Measurements from ENCODE around the gene PTPRT.

Gene PTPRT

GRCh38 chr20:42430598-42430997 is 759.1 kb downstream of the PTPRT start:
- Histone ChIP-seq H3K36me3 (ENCODE audit: insufficient read depth, low read depth, low read length) (no peaks in the 10 kb centered on the region), H3K27ac (ENCODE audit: low read length) (no peak overlapping the region), H3K27me3 (ENCODE audit: insufficient read depth, low read length) (no peaks in the 10 kb centered on the region), H3K4me1 (ENCODE audit: insufficient read depth, low read length) (no peaks in the 10 kb centered on the region), H3K9me3 (ENCODE audit: insufficient read depth, low read depth, low read length) (no peaks in the 10 kb centered on the region), H3K9ac (ENCODE audit: low read depth, low read length) (no peak overlapping the region), H3K4me3 (ENCODE audit: low read length) (no peak overlapping the region)

GRCh38 chr20:42429761-42430458 is 759.8 kb downstream of the PTPRT start:
- Histone ChIP-seq H3K36me3 (ENCODE audit: insufficient read depth, low read depth, low read length) (no peaks in the 10 kb centered on the region), H3K9me3 (ENCODE audit: insufficient read depth, low read depth, low read length) (no peaks in the 10 kb centered on the region), H3K4me1 (ENCODE audit: insufficient read depth, low read length) (no peaks in the 10 kb centered on the region)

GRCh38 chr20:42419814-42420532 is 769.7 kb downstream of the PTPRT start:
- Histone ChIP-seq H3K36me3 (ENCODE audit: insufficient read depth, low read depth, low read length) (no peaks in the 10 kb centered on the region), H3K4me3 (ENCODE audit: low read length) (no peak overlapping the region), H3K27me3 (ENCODE audit: insufficient read depth, low read length) (no peaks in the 10 kb centered on the region)

More at GRCh38 chr20:42429761-42430458, 759.8 kb downstream of the PTPRT start:
- H3K9ac ChIP-seq (ENCODE audit: low read depth, low read length): no peak overlapping the region
- no peak overlapping the region for H3K27ac ChIP-seq (ENCODE audit: low read length)
- no peak overlapping the region for H3K4me3 ChIP-seq (ENCODE audit: low read length)
- H3K27me3 ChIP-seq (ENCODE audit: insufficient read depth, low read length): no peaks in the 10 kb centered on the region

GRCh38 chr20:42406826-42407225 is 782.9 kb downstream of the PTPRT start:
- Histone ChIP-seq H3K9ac (ENCODE audit: low read depth, low read length) (no peak overlapping the region), H3K9me3 (ENCODE audit: insufficient read depth, low read depth, low read length) (no peaks in the 10 kb centered on the region), H3K4me3 (ENCODE audit: low read length) (no peak overlapping the region), H3K27me3 (ENCODE audit: insufficient read depth, low read length) (no peaks in the 10 kb centered on the region), H3K27ac (ENCODE audit: low read length) (no peak overlapping the region), H3K36me3 (ENCODE audit: insufficient read depth, low read depth, low read length) (no peaks in the 10 kb centered on the region), H3K4me1 (ENCODE audit: insufficient read depth, low read length) (no peaks in the 10 kb centered on the region)

More at GRCh38 chr20:42419814-42420532, 769.7 kb downstream of the PTPRT start:
- no peak overlapping the region for H3K9ac ChIP-seq (ENCODE audit: low read depth, low read length)
- no peaks in the 10 kb centered on the region for H3K9me3 ChIP-seq (ENCODE audit: insufficient read depth, low read depth, low read length)
- H3K4me1 ChIP-seq (ENCODE audit: insufficient read depth, low read length): no peaks in the 10 kb centered on the region
- H3K27ac ChIP-seq (ENCODE audit: low read length): no peak overlapping the region

GRCh38 chr20:42402455-42402854 is 787.3 kb downstream of the PTPRT start:
- H3K27ac ChIP-seq (ENCODE audit: low read length): no peak overlapping the region
- no peaks in the 10 kb centered on the region for H3K9me3 ChIP-seq (ENCODE audit: insufficient read depth, low read depth, low read length)
- no peak overlapping the region for H3K4me3 ChIP-seq (ENCODE audit: low read length)
- no peaks in the 10 kb centered on the region for H3K4me1 ChIP-seq (ENCODE audit: insufficient read depth, low read length)
- H3K27me3 ChIP-seq (ENCODE audit: insufficient read depth, low read length): no peaks in the 10 kb centered on the region
- H3K36me3 ChIP-seq (ENCODE audit: insufficient read depth, low read depth, low read length): no peaks in the 10 kb centered on the region
- H3K9ac ChIP-seq (ENCODE audit: low read depth, low read length): no peak overlapping the region

GRCh38 chr20:42401613-42402012 is 788.1 kb downstream of the PTPRT start:
- Histone ChIP-seq H3K27me3 (ENCODE audit: insufficient read depth, low read length) (no peaks in the 10 kb centered on the region), H3K9ac (ENCODE audit: low read depth, low read length) (no peak overlapping the region), H3K4me3 (ENCODE audit: low read length) (no peak overlapping the region), H3K9me3 (ENCODE audit: insufficient read depth, low read depth, low read length) (no peaks in the 10 kb centered on the region), H3K4me1 (ENCODE audit: insufficient read depth, low read length) (no peaks in the 10 kb centered on the region), H3K27ac (ENCODE audit: low read length) (no peak overlapping the region), H3K36me3 (ENCODE audit: insufficient read depth, low read depth, low read length) (no peaks in the 10 kb centered on the region)

GRCh38 chr20:42399802-42400201 is 789.9 kb downstream of the PTPRT start:
- Histone ChIP-seq H3K27me3 (ENCODE audit: insufficient read depth, low read length) (no peaks in the 10 kb centered on the region), H3K4me1 (ENCODE audit: insufficient read depth, low read length) (no peaks in the 10 kb centered on the region), H3K9me3 (ENCODE audit: insufficient read depth, low read depth, low read length) (no peaks in the 10 kb centered on the region), H3K27ac (ENCODE audit: low read length) (no peak overlapping the region), H3K4me3 (ENCODE audit: low read length) (no peak overlapping the region), H3K9ac (ENCODE audit: low read depth, low read length) (no peak overlapping the region), H3K36me3 (ENCODE audit: insufficient read depth, low read depth, low read length) (no peaks in the 10 kb centered on the region)

GRCh38 chr20:42392442-42392841 is 797.3 kb downstream of the PTPRT start:
- no peak overlapping the region for H3K4me3 ChIP-seq (ENCODE audit: low read length)
- H3K4me1 ChIP-seq (ENCODE audit: insufficient read depth, low read length): peaks cover 16% of the 10 kb centered on the region; the same call in 1 of the 2 replicates
- no peak overlapping the region for H3K9ac ChIP-seq (ENCODE audit: low read depth, low read length)
- H3K27ac ChIP-seq (ENCODE audit: low read length): no peak overlapping the region
- no peaks in the 10 kb centered on the region for H3K27me3 ChIP-seq (ENCODE audit: insufficient read depth, low read length)
- no peaks in the 10 kb centered on the region for H3K36me3 ChIP-seq (ENCODE audit: insufficient read depth, low read depth, low read length)
- H3K9me3 ChIP-seq (ENCODE audit: insufficient read depth, low read depth, low read length): no peaks in the 10 kb centered on the region

GRCh38 chr20:42391807-42392206 is 797.9 kb downstream of the PTPRT start:
- H3K4me3 ChIP-seq (ENCODE audit: low read length): no peak overlapping the region
- peaks cover 16% of the 10 kb centered on the region; the same call in 1 of the 2 replicates for H3K4me1 ChIP-seq (ENCODE audit: insufficient read depth, low read length)
- H3K9me3 ChIP-seq (ENCODE audit: insufficient read depth, low read depth, low read length): no peaks in the 10 kb centered on the region
- no peaks in the 10 kb centered on the region for H3K36me3 ChIP-seq (ENCODE audit: insufficient read depth, low read depth, low read length)
- H3K9ac ChIP-seq (ENCODE audit: low read depth, low read length): no peak overlapping the region
- no peaks in the 10 kb centered on the region for H3K27me3 ChIP-seq (ENCODE audit: insufficient read depth, low read length)
- no peak overlapping the region for H3K27ac ChIP-seq (ENCODE audit: low read length)

- Histone ChIP-seq H3K36me3 (ENCODE audit: insufficient read depth, low read depth, low read length) (no peaks in the 10 kb centered on the region), H3K9ac (ENCODE audit: low read depth, low read length) (no peak overlapping the region), H3K27me3 (ENCODE audit: insufficient read depth, low read length) (0 out of 2 replicates have a peak, but pooled peaks cover 3% of the 10 kb centered on the region), H3K27ac (ENCODE audit: low read length) (no peak overlapping the region), H3K4me3 (ENCODE audit: low read length) (no peak overlapping the region), H3K9me3 (ENCODE audit: insufficient read depth, low read depth, low read length) (no peaks in the 10 kb centered on the region), H3K4me1 (ENCODE audit: insufficient read depth, low read length) (no peaks in the 10 kb centered on the region)
Observed at GRCh38 chr20:42380287-42380686, 809.4 kb downstream of the PTPRT start.

- Histone ChIP-seq H3K4me3 (ENCODE audit: low read length) (no peak overlapping the region), H3K9ac (ENCODE audit: low read depth, low read length) (no peak overlapping the region), H3K4me1 (ENCODE audit: insufficient read depth, low read length) (no peaks in the 10 kb centered on the region), H3K27ac (ENCODE audit: low read length) (no peak overlapping the region), H3K27me3 (ENCODE audit: insufficient read depth, low read length) (0 out of 2 replicates have a peak, but pooled peaks cover 3% of the 10 kb centered on the region), H3K36me3 (ENCODE audit: insufficient read depth, low read depth, low read length) (no peaks in the 10 kb centered on the region), H3K9me3 (ENCODE audit: insufficient read depth, low read depth, low read length) (no peaks in the 10 kb centered on the region)
Observed at GRCh38 chr20:42379385-42379784, 810.3 kb downstream of the PTPRT start.

GRCh38 chr20:42378826-42379225 is 810.9 kb downstream of the PTPRT start:
- Histone ChIP-seq H3K27ac (ENCODE audit: low read length) (no peak overlapping the region), H3K9ac (ENCODE audit: low read depth, low read length) (no peak overlapping the region), H3K4me1 (ENCODE audit: insufficient read depth, low read length) (no peaks in the 10 kb centered on the region), H3K9me3 (ENCODE audit: insufficient read depth, low read depth, low read length) (no peaks in the 10 kb centered on the region), H3K36me3 (ENCODE audit: insufficient read depth, low read depth, low read length) (no peaks in the 10 kb centered on the region), H3K27me3 (ENCODE audit: insufficient read depth, low read length) (0 out of 2 replicates have a peak, but pooled peaks cover 3% of the 10 kb centered on the region), H3K4me3 (ENCODE audit: low read length) (no peak overlapping the region)

Measured in iPS-20b (cell line).